ENCODE results near the gene BCAP31.

DNA sequence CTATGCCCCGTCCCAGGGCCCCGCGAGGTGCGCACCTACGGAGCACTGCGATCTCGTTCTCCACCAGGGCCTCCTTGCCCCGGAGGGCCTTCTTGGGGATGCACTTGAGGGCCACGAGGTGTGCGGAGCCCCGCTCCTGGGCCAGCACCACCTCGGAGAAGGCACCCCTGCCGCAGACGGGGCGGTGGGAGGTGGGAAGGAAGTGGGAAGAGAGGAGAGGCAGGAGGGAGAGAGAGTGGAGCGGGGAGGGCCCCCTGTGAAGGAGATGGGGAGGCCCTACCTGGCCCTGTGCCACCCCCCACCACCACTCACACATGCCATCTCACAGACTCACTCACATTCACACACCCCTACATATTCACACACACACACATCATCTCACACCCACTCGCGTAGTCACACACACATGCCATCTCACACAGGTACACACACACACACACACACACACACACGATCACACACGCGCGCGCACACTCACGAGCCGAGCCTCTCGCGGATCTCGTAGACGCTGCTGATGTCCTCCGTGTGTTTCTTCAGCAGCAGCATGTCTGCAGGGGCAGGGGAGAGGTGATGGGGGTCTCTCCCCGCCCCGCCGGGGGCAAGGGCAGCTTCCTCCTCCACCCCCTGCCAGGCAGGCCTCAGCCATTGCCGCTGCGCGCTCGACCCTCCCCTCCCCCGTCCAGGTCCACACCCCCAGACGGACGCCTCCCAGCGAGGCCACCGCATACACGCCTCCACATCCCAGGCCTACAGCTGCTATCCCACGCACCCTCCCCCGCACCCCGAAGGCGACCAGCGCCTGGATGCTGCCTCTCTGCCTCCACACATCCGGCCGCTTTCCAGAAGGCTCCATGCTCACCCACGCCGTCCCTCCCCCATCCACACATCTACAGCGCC is 51.4 kb downstream of the BCAP31 start:
- TF ChIP-seq CTCF (IDR thresholded peaks at IDR 0.05) (no peak), POLR2A (IDR thresholded peaks at IDR 0.05) (no peak), EP300 (IDR thresholded peaks at IDR 0.05) (no peak), POLR2AphosphoS5 (IDR thresholded peaks at IDR 0.05) (no peak)

Measured in gastroesophageal sphincter (tissue), 3 donors.